Tibial nerve (tissue), 4 donors: ENCODE measurements around the gene SMAP1. TPM values are rescaled to one million over a fixed set of nuclear protein-coding genes. Genes with fewer than 3 reads are reported as not detected.

Experiments used
- DNase-seq, 2 donors: peaks; one replicate each; pipeline ENCODE4 v3.0.0-alpha.2; 2019; ENCODE audit warnings: low spot score in 2 of 2
- H3K27ac ChIP-seq, 4 donors: fragments of 200-600 bp; sonication (generic) in 3 of 4; one replicate each; pipeline ENCODE4 v1.5.1; 2017 to 2019; ENCODE audit warnings: mild to moderate bottlenecking in 1 of 4
- H3K27me3 ChIP-seq, 2 donors: fragments of 200-600 bp; sonication (generic) in 1 of 2; one replicate each; pipeline versions ENCODE4 v1.5.1 to v1.6.0; 2017 to 2019
- H3K36me3 ChIP-seq, 3 donors: fragments of 200-600 bp; sonication (generic); one replicate each; pipeline ENCODE4 v1.5.1; 2018 to 2019
- H3K4me1 ChIP-seq, 4 donors: fragments of 200-600 bp; sonication (generic) in 3 of 4; one replicate each; pipeline ENCODE4 v1.5.1; 2017 to 2019
- H3K4me3 ChIP-seq, 4 donors: fragments of 200-600 bp; sonication (generic) in 3 of 4; one replicate each; pipeline ENCODE4 v1.5.1; 2017 to 2019; ENCODE audit warnings: mild to moderate bottlenecking in 1 of 4, moderate library complexity in 1 of 4
- H3K9me3 ChIP-seq, 4 donors: fragments of 200-600 bp; sonication (generic) in 3 of 4; one replicate each; pipeline ENCODE4 v1.5.1; 2017 to 2019
- CTCF ChIP-seq, 5 experiments: fragments of 200-600 bp in 3 of 5; fragments of 450-650 bp in 2 of 5; sonication (generic) in 3 of 5; IDR thresholded peaks; one replicate each; pipeline ENCODE4 v1.5.1; 2016 to 2019; ENCODE audit warnings: antibody characterized with exemption in 5 of 5, mild to moderate bottlenecking in 3 of 5, moderate library complexity in 2 of 5
- EP300 ChIP-seq, 2 donors: sonication (generic); formaldehyde crosslinking; IDR thresholded peaks; one replicate each; pipeline ENCODE4 v1.6.1; 2017; ENCODE audit warnings: antibody characterized with exemption in 2 of 2, mild to moderate bottlenecking in 1 of 2
- POLR2A ChIP-seq, 2 donors: fragments of 450-650 bp; IDR thresholded peaks; one replicate each; pipeline ENCODE4 v1.6.1; 2017; ENCODE audit warnings: antibody characterized with exemption in 2 of 2, mild to moderate bottlenecking in 2 of 2, moderate library complexity in 2 of 2
- WGBS, 2 donors: methylation state at CpG; one replicate each; pipeline ENCODE4 v1.1.5; 2018; 5-methylcytosine and 5-hydroxymethylcytosine counted together
- total RNA-seq, 4 donors: library from RNA; depleted of rRNA; stranded (reverse); fragments of >200 nt; gene quantifications; one replicate each; pipeline ENCODE4 v1.1.0, GENCODE V29; 2016

Gene SMAP1
- total RNA-seq, 4 donors from 2014 or later: 18.0 to 21.6 (median 20.2) TPM

GRCh38 chr6:70629929-70630328 is 37.8 kb upstream of the SMAP1 start:
- no peaks in the 10 kb centered on the region for H3K36me3 ChIP-seq
- TF ChIP-seq CTCF (IDR thresholded peaks at IDR 0.05) (no peak), EP300 (IDR thresholded peaks at IDR 0.05) (no peak), POLR2A (IDR thresholded peaks at IDR 0.05) (no peak)
- WGBS, 2 donors: 68 to 80% methylated on average over 1 of the region's 1 CpG
- no peak overlapping the region for H3K4me3 ChIP-seq
- no peak overlapping the region for H3K27ac ChIP-seq
- no peak for DNase-seq
- no peaks in the 10 kb centered on the region for H3K4me1 ChIP-seq
- peaks cover 0 to 4% (median 0%) of the 10 kb centered on the region in 4 donors for H3K9me3 ChIP-seq
- no peaks in the 10 kb centered on the region for H3K27me3 ChIP-seq

- Histone ChIP-seq H3K27ac (no peak overlapping the region), H3K9me3 (no peaks in the 10 kb centered on the region), H3K4me3 (no peak overlapping the region), H3K4me1 (no peaks in the 10 kb centered on the region), H3K27me3 (no peaks in the 10 kb centered on the region), H3K36me3 (no peaks in the 10 kb centered on the region)
- DNase-seq: no peak
- 52 to 76% methylated on average over 2 of the region's 2 CpGs for WGBS, 2 donors
- TF ChIP-seq POLR2A (IDR thresholded peaks at IDR 0.05): no peak
- no peak for TF ChIP-seq EP300 (IDR thresholded peaks at IDR 0.05)
- TF ChIP-seq CTCF (IDR thresholded peaks at IDR 0.05): no peak
These were observed 33.8 kb upstream of the SMAP1 start for GRCh38 chr6:70633870-70634269.

- no peak for DNase-seq
- 89 to 93% methylated on average over 8 of the region's 8 CpGs for WGBS, 2 donors
- TF ChIP-seq EP300 (IDR thresholded peaks at IDR 0.05) (no peak), POLR2A (IDR thresholded peaks at IDR 0.05) (no peak), CTCF (IDR thresholded peaks at IDR 0.05) (no peak)
These were observed 31.1 kb upstream of the SMAP1 start for GRCh38 chr6:70636596-70636995.

GRCh38 chr6:70638468-70638867 is 29.2 kb upstream of the SMAP1 start:
- no peak overlapping the region for H3K27ac ChIP-seq
- H3K9me3 ChIP-seq: no peaks in the 10 kb centered on the region
- H3K27me3 ChIP-seq: no peaks in the 10 kb centered on the region
- no peak for DNase-seq
- H3K36me3 ChIP-seq: no peaks in the 10 kb centered on the region
- H3K4me1 ChIP-seq: no peaks in the 10 kb centered on the region
- TF ChIP-seq EP300 (IDR thresholded peaks at IDR 0.05) (no peak), POLR2A (IDR thresholded peaks at IDR 0.05) (no peak), CTCF (IDR thresholded peaks at IDR 0.05) (no peak)
- H3K4me3 ChIP-seq: no peak overlapping the region
- WGBS, 2 donors: 91 to 98% methylated on average over 1 of the region's 1 CpG

More at GRCh38 chr6:70636596-70636995, 31.1 kb upstream of the SMAP1 start:
- Histone ChIP-seq H3K9me3 (no peaks in the 10 kb centered on the region), H3K36me3 (no peaks in the 10 kb centered on the region), H3K27me3 (no peaks in the 10 kb centered on the region), H3K4me1 (no peaks in the 10 kb centered on the region), H3K27ac (no peak overlapping the region), H3K4me3 (no peak overlapping the region)

GRCh38 chr6:70651326-70651905 is 16.3 kb upstream of the SMAP1 start:
- Histone ChIP-seq H3K27me3 (no peaks in the 10 kb centered on the region), H3K36me3 (no peaks in the 10 kb centered on the region), H3K4me3 (no peak overlapping the region), H3K27ac (no peak overlapping the region), H3K9me3 (no peaks in the 10 kb centered on the region), H3K4me1 (no peaks in the 10 kb centered on the region)
- WGBS, 2 donors: 77 to 89% methylated on average over 3 of the region's 3 CpGs
- no peak for TF ChIP-seq CTCF (IDR thresholded peaks at IDR 0.05)
- no peak for TF ChIP-seq EP300 (IDR thresholded peaks at IDR 0.05)
- TF ChIP-seq POLR2A (IDR thresholded peaks at IDR 0.05): no peak
- no peak for DNase-seq
